ENCODE results near the gene UTP11.

DNA sequence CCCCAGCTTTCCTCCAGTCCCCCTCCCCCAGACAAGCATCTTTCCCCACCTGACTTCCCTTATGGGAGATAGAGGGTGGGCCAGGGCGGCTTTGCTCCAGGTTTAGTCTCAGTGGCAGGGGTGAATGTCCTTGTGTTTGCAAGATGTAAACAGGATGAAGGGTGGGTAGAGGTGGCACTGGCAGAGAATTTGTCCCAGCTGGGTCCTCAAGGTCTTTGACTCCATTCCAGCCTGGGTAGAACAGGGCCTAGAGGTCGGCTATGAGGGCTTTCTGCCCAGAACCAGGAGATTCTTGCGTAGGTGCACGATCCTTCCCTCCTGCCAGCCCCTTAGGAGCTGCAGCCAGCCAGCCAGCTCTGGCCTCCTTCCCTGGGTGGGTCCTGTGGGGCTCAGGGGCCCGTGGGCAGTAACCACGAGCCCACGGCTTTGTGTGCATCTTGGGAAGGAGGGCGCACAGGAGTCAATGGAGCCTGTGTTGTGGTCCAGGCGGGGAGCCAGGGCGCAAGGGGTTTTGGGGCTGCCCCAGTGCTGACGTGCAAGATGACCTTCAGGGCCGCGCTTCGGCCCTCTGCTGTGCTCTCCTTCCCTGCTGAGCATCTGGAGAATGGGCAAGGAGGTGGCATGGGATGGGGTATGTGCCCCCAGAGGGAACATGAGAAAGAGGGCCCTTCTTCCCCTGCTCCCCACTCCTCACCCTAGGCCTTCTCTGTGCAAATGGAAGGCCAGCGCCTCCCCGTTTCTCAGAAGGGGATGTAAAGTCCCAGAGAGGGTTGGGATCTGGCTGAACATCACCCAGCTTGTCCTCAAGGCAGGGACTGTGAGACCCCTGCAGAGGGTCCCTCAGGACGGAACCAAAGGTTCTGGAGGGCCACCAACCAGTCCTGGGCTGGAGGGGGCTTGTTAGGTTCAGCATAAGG, 18.3 kb downstream of the UTP11 start:
- TF ChIP-seq POLR2AphosphoS5 (IDR thresholded peaks at IDR 0.05) = no peak
- TF ChIP-seq, protein P1, sequence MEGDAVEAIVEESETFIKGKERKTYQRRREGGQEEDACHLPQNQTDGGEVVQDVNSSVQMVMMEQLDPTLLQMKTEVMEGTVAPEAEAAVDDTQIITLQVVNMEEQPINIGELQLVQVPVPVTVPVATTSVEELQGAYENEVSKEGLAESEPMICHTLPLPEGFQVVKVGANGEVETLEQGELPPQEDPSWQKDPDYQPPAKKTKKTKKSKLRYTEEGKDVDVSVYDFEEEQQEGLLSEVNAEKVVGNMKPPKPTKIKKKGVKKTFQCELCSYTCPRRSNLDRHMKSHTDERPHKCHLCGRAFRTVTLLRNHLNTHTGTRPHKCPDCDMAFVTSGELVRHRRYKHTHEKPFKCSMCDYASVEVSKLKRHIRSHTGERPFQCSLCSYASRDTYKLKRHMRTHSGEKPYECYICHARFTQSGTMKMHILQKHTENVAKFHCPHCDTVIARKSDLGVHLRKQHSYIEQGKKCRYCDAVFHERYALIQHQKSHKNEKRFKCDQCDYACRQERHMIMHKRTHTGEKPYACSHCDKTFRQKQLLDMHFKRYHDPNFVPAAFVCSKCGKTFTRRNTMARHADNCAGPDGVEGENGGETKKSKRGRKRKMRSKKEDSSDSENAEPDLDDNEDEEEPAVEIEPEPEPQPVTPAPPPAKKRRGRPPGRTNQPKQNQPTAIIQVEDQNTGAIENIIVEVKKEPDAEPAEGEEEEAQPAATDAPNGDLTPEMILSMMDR (IDR thresholded peaks at IDR 0.05) = no peak
- TF ChIP-seq POLR2A (IDR thresholded peaks at IDR 0.05) = no peak
- TF ChIP-seq EP300 (IDR thresholded peaks at IDR 0.05) = no peak
